GM12891 (cell line): ENCODE measurements around the gene MAPK1.

ENCODE experiments used
- POLR2A ChIP-seq: IDR thresholded peaks from 2 replicates; pipeline ENCODE4 v1.6.1; 2011; ENCODE audit warnings: low read depth, low read length, control low read depth
- POLR2AphosphoS5 ChIP-seq: IDR thresholded peaks from 2 replicates; pipeline ENCODE4 v1.6.1; 2011; ENCODE audit warnings: low read depth, low read length, control low read depth
- SPI1 ChIP-seq: IDR thresholded peaks from 2 replicates; pipeline ENCODE4 v1.6.1; 2011; ENCODE audit warnings: low read depth, low read length, control low read depth

DNA sequence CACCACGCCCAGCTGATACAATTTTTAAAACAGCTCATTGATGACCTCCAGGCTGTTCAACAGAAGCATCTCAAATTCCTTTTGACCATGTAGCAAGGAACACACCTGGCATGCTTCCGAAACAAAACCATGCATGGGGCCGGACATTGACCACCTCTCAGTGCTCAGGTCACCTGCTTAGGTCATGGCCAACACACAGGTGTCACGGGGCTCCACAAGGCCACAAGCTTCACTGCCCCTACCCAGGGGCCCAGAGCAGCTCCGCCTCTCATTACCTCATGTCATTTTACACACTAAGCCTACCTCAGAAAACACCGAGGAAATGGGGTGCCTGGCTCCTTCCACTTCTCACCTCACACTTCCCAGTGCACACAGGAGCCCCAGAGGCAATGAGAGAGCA, 158.5 kb downstream of the MAPK1 start:
- no peak for TF ChIP-seq POLR2AphosphoS5
- TF ChIP-seq POLR2A = no peak
- TF ChIP-seq SPI1 = no peak
